AG04449 (cell line): Measurements from ENCODE around the gene ABCA7.
A peak's percentile ranks its signal among the peaks of the same experiment; 100 is the strongest.

ENCODE experiments used
- CTCF ChIA-PET: fragments of 350-600 bp; formaldehyde crosslinking; extraction: SDS; loops from one replicate; lab custom pipeline; 2021; ENCODE audit warnings: antibody characterized with exemption; lab: Yijun Ruan, JAX
- POLR2A ChIA-PET: fragments of 400-600, 350-600 bp; formaldehyde crosslinking; extraction: SDS; loops from one replicate; lab custom pipeline; 2020; ENCODE audit warnings: antibody characterized with exemption, inconsistent platforms; lab: Yijun Ruan, JAX
- DNase-seq: peaks from one replicate; pipeline ENCODE4 v3.0.0-alpha.2; 2010; ENCODE audit warnings: low read depth, low spot score
- H3K4me3 ChIP-seq: 2 replicates; pipeline ENCODE4 v1.5.1; 2011; ENCODE audit warnings: low read depth, mild to moderate bottlenecking, control low read depth, low read length
- CTCF ChIP-seq: IDR thresholded peaks from one replicate; pipeline ENCODE4 v1.5.1; 2011; ENCODE audit warnings: mild to moderate bottlenecking, moderate library complexity, low read length, control low read depth, inconsistent platforms; ENCODE audit not compliant: insufficient read depth; ENCODE audit errors: missing control alignments

ABCA7 gene

GRCh38 chr19:1038978-1039645, 795 bp upstream of the ABCA7 start:
- H3K4me3 ChIP-seq, result no peak overlapping the region; the same call in 1 of the 2 replicates
- no peak for DNase-seq
- CTCF ChIA-PET, result interaction anchor here (1.0 to 2.2 kb wide), 3 partner anchors 9 to 26 kb away, joined by 5 to 7 read pairs (median 5); partner anchors contain the start of gene CNN2
- TF ChIP-seq CTCF, result no peak
- POLR2A ChIA-PET, result interaction anchor here (0.6 to 7.8 kb wide), 7 partner anchors 10 to 214 kb away, joined by 3 to 104 read pairs (median 4); partner anchors contain the start of gene CNN2

- DNase-seq, result peak; percentile 76
- ChIA-PET POLR2A (interaction anchor here (0.6 to 7.8 kb wide), 6 partner anchors 11 to 64 kb away, joined by 3 to 104 read pairs (median 4); partner anchors contain the start of genes CNN2 and RNU6-2), CTCF (interaction anchor here (1.0 to 2.2 kb wide), 4 partner anchors 15 to 204 kb away, joined by 3 to 6 read pairs (median 5); partner anchors contain the start of gene CNN2)
- no peak for TF ChIP-seq CTCF
- H3K4me3 ChIP-seq, result peak overlapping the region; percentile 57
Measured at GRCh38 chr19:1040476-1041271, 767 bp downstream of the ABCA7 start.

- no peak for DNase-seq
- POLR2A ChIA-PET, result interaction anchor here (0.6 to 7.8 kb wide), 6 partner anchors 12 to 28 kb away, joined by 3 to 104 read pairs (median 4); partner anchors contain the start of genes CNN2 and RNU6-2
- CTCF ChIA-PET, result interaction anchor here (1.4 to 2.2 kb wide), 3 partner anchors 24 to 203 kb away, joined by 3 to 6 read pairs (median 5); no protein-coding TSS in a partner anchor
- no peak for TF ChIP-seq CTCF
- H3K4me3 ChIP-seq, result peak overlapping the region; percentile 57
Measured at GRCh38 chr19:1041272-1041834, 1.4 kb downstream of the ABCA7 start.

GRCh38 chr19:1041835-1042685, 2.2 kb downstream of the ABCA7 start:
- POLR2A ChIA-PET, result interaction anchor here (0.9 to 7.8 kb wide), 5 partner anchors 13 to 29 kb away, joined by 3 to 104 read pairs (median 4); partner anchors contain the start of genes CNN2 and RNU6-2

More at GRCh38 chr19:1041835-1042685, 2.2 kb downstream of the ABCA7 start:
- no peak for TF ChIP-seq CTCF
- CTCF ChIA-PET, result interaction anchor here (1.4 to 1.6 kb wide), 2 partner anchors 152 to 203 kb away, joined by 3 to 6 read pairs; no protein-coding TSS in a partner anchor
- no peak overlapping the region for H3K4me3 ChIP-seq
- no peak for DNase-seq
